Esophagus squamous epithelium (tissue), 5 donors: ENCODE data around the gene MDFI. TPM values are rescaled to one million over a fixed set of nuclear protein-coding genes. Genes with fewer than 3 reads are reported as not detected.

Source experiments
- DNase-seq: peaks from one replicate; lab custom pipeline; 2025; lab: John Stamatoyannopoulos, UW
- H3K27ac ChIP-seq, 4 donors: fragments of 200-600 bp; sonication (generic); one replicate each; pipeline ENCODE4 v1.5.1; 2016 to 2019; ENCODE audit warnings: mild to moderate bottlenecking in 1 of 4
- H3K27me3 ChIP-seq, 4 donors: fragments of 200-600 bp; sonication (generic); 1 replicate in 3 of 4; 2 replicates in 1 of 4; pipeline versions ENCODE4 v1.5.1 to v1.6.0; 2017 to 2021; ENCODE audit warnings: antibody characterized with exemption in 1 of 4
- H3K36me3 ChIP-seq, 3 donors: fragments of 200-600 bp; sonication (generic); one replicate each; pipeline ENCODE4 v1.5.1; 2016 to 2019
- H3K4me1 ChIP-seq, 3 donors: fragments of 200-600 bp; sonication (generic); one replicate each; pipeline ENCODE4 v1.5.1; 2017 to 2019
- H3K4me3 ChIP-seq, 4 donors: fragments of 200-600 bp; sonication (generic); 1 replicate in 3 of 4; 2 replicates in 1 of 4; pipeline ENCODE4 v1.5.1; 2016 to 2019; ENCODE audit warnings: mild to moderate bottlenecking in 2 of 4, moderate library complexity in 1 of 4
- H3K9me3 ChIP-seq, 3 donors: fragments of 200-600 bp; sonication (generic); one replicate each; pipeline ENCODE4 v1.5.1; 2016 to 2019
- CTCF ChIP-seq, 6 experiments: fragments of 450-650 bp in 4 of 6; fragments of 200-600 bp in 2 of 6; sonication (generic) in 2 of 6; IDR thresholded peaks; one replicate each; pipeline ENCODE4 v1.5.1; 2016 to 2019; ENCODE audit warnings: antibody characterized with exemption in 6 of 6, mild to moderate bottlenecking in 4 of 6, moderate library complexity in 4 of 6
- POLR2A ChIP-seq, 4 donors: fragments of 450-650 bp; IDR thresholded peaks; one replicate each; pipeline ENCODE4 v1.6.1; 2017; ENCODE audit warnings: antibody characterized with exemption in 4 of 4, mild to moderate bottlenecking in 4 of 4, moderate library complexity in 3 of 4
- WGBS, 2 donors: methylation state at CpG; one replicate each; pipeline ENCODE4 v1.1.5; 2018; 5-methylcytosine and 5-hydroxymethylcytosine counted together
- intact Hi-C: fragments of 100-400 bp; cut with DNase I; formaldehyde crosslinking; loops from one replicate; pipeline ENCODE4 v1.15.0; 2022
- total RNA-seq, 4 donors: library from RNA; depleted of rRNA; stranded (reverse); fragments of >200 nt; gene quantifications; one replicate each; pipeline ENCODE4 v1.1.0, GENCODE V29; 2016
- donor health status: DM: yes; HTN: yes; CAD: no.

MDFI gene
- total RNA-seq, 4 donors from 2014 or later: 50.5 to 105 (median 81.8) TPM

GRCh38 chr6:41673704-41674000, 35.4 kb downstream of the MDFI start:
- H3K4me1 ChIP-seq: no peaks in the 10 kb centered on the region
- H3K36me3 ChIP-seq: no peaks in the 10 kb centered on the region
- no peak overlapping the region for H3K4me3 ChIP-seq
- H3K9me3 ChIP-seq: no peaks in the 10 kb centered on the region
- no peak for DNase-seq
- no peak overlapping the region for H3K27ac ChIP-seq
- WGBS, 2 donors: 87% methylated on average over 3 of the region's 5 CpGs; no CpG with 5 or more reads in 1 of the 2 donors
- no peak for TF ChIP-seq CTCF (IDR thresholded peaks at IDR 0.05)
- no peak for TF ChIP-seq POLR2A (IDR thresholded peaks at IDR 0.05)
- H3K27me3 ChIP-seq: peaks cover 0 to 10% (median 0%) of the 10 kb centered on the region in 4 donors
- intact Hi-C loops: no loop called here

GRCh38 chr6:41674231-41675000, 36.1 kb downstream of the MDFI start:
- H3K36me3 ChIP-seq: no peaks in the 10 kb centered on the region

GRCh38 chr6:41675176-41675775, 37.0 kb downstream of the MDFI start:
- whole genome bisulfite sequencing, 2 donors: 76 to 84% methylated on average over 4 to 5 of the region's 6 CpGs
- no peak overlapping the region for H3K4me3 ChIP-seq
- TF ChIP-seq CTCF (IDR thresholded peaks at IDR 0.05) (no peak), POLR2A (IDR thresholded peaks at IDR 0.05) (no peak)
- no peak overlapping the region for H3K27ac ChIP-seq
- H3K36me3 ChIP-seq: no peaks in the 10 kb centered on the region
- no peaks in the 10 kb centered on the region for H3K4me1 ChIP-seq
- intact Hi-C loops: no loop called here
- peaks cover 0 to 10% (median 0%) of the 10 kb centered on the region in 4 donors for H3K27me3 ChIP-seq
- DNase-seq: no peak
- no peaks in the 10 kb centered on the region for H3K9me3 ChIP-seq

More at GRCh38 chr6:41674231-41675000, 36.1 kb downstream of the MDFI start:
- H3K9me3 ChIP-seq: no peaks in the 10 kb centered on the region
- intact Hi-C loops: no loop called here
- H3K4me1 ChIP-seq: no peaks in the 10 kb centered on the region
- no peak overlapping the region for H3K4me3 ChIP-seq
- no peak for DNase-seq
- H3K27me3 ChIP-seq: peaks cover 0 to 10% (median 0%) of the 10 kb centered on the region in 4 donors
- no peak overlapping the region for H3K27ac ChIP-seq
- TF ChIP-seq CTCF (IDR thresholded peaks at IDR 0.05): no peak
- WGBS, 2 donors: 84 to 86% methylated on average over 3 to 7 of the region's 7 CpGs

GRCh38 chr6:41675992-41676391, 37.7 kb downstream of the MDFI start:
- intact Hi-C loops: no loop called here
- no peak overlapping the region for H3K27ac ChIP-seq
- TF ChIP-seq CTCF (IDR thresholded peaks at IDR 0.05) (no peak), POLR2A (IDR thresholded peaks at IDR 0.05) (no peak)
- peaks cover 0 to 10% (median 0%) of the 10 kb centered on the region in 4 donors for H3K27me3 ChIP-seq
- no peaks in the 10 kb centered on the region for H3K4me1 ChIP-seq
- 82 to 83% methylated on average over 6 of the region's 6 CpGs for WGBS, 2 donors
- H3K4me3 ChIP-seq: no peak overlapping the region
- no peaks in the 10 kb centered on the region for H3K9me3 ChIP-seq
- H3K36me3 ChIP-seq: no peaks in the 10 kb centered on the region
- DNase-seq: no peak

- Histone ChIP-seq H3K27me3 (peaks cover 0 to 10% (median 0%) of the 10 kb centered on the region in 4 donors), H3K27ac (no peak overlapping the region), H3K9me3 (no peaks in the 10 kb centered on the region), H3K4me3 (no peak overlapping the region), H3K4me1 (no peaks in the 10 kb centered on the region), H3K36me3 (no peaks in the 10 kb centered on the region)
- intact Hi-C loops: no loop called here
- TF ChIP-seq POLR2A (IDR thresholded peaks at IDR 0.05): no peak
- no peak for TF ChIP-seq CTCF (IDR thresholded peaks at IDR 0.05)
- no peak for DNase-seq
- WGBS, 2 donors: 52 to 74% methylated on average over 4 to 5 of the region's 5 CpGs
These were observed 38.2 kb downstream of the MDFI start for GRCh38 chr6:41676431-41676830.
